IMR-90 (cell line): ENCODE measurements around the gene CACNG5. TPM values are rescaled to one million over a fixed set of nuclear protein-coding genes. Genes with fewer than 3 reads are reported as not detected.

Experiments
- ATAC-seq: fragments of 200-7000 bp; cut with Tn5 transposase; 2 replicates; pipeline ENCODE4 v1.9.1; 2020; ENCODE audit warnings: low read depth, mild to moderate bottlenecking, moderate library complexity
- BruUV-seq: library from RNA; stranded (reverse); fragments of 400-500 nt; replicated peaks from 2 replicates; lab custom pipeline; 2021; lab: Mats Ljungman, UMichigan
- CTCF ChIA-PET: fragments of 300-600 bp; formaldehyde crosslinking; extraction: SDS; loops from one replicate; lab custom pipeline; 2021; ENCODE audit warnings: antibody characterized with exemption; lab: Yijun Ruan, JAX
- POLR2A ChIA-PET: fragments of 300-600 bp; sonication (Branson Sonifier 250); formaldehyde crosslinking; loops from one replicate; lab custom pipeline; 2022; ENCODE audit warnings: antibody characterized with exemption; ENCODE audit not compliant: unreplicated experiment; lab: Charles Lee
- DNase-seq: peaks from one replicate; pipeline ENCODE4 v3.0.0; 2013
- H2AFZ ChIP-seq: replicated peaks from 2 replicates; pipeline ENCODE3; 2013; ENCODE audit warnings: low read length, mild to moderate bottlenecking; ENCODE audit not compliant: poor library complexity
- H2AK5ac ChIP-seq: 2 replicates; pipeline ENCODE4 v1.6.1; 2013; ENCODE audit warnings: low read depth, low read length, inconsistent platforms
- H2AK9ac ChIP-seq: replicated peaks from 2 replicates; pipeline ENCODE3; 2013; ENCODE audit warnings: mild to moderate bottlenecking, low read depth, low read length, moderate library complexity; ENCODE audit not compliant: poor library complexity
- H2BK120ac ChIP-seq: 2 replicates; pipeline ENCODE4 v1.6.1; 2013; ENCODE audit warnings: low read depth, low read length, inconsistent platforms
- H2BK15ac ChIP-seq: 3 replicates; pipeline ENCODE4 v1.6.1; 2013; ENCODE audit warnings: low read depth, low read length, inconsistent platforms
- H2BK20ac ChIP-seq: 2 replicates; pipeline ENCODE4 v1.6.1; 2013; ENCODE audit warnings: low read depth, mild to moderate bottlenecking, inconsistent platforms, low read length, moderate library complexity
- H2BK5ac ChIP-seq: 2 replicates; pipeline ENCODE4 v1.6.1; 2013; ENCODE audit warnings: mild to moderate bottlenecking, low read depth, low read length, inconsistent platforms; ENCODE audit not compliant: poor library complexity, severe bottlenecking
- H3K14ac ChIP-seq: replicated peaks from 2 replicates; pipeline ENCODE4 v1.6.1; 2013; ENCODE audit warnings: low read depth, low read length, inconsistent platforms
- H3K18ac ChIP-seq: 2 replicates; pipeline ENCODE4 v1.6.1; 2013; ENCODE audit warnings: low read depth, low read length, control low read depth
- H3K23ac ChIP-seq: 2 replicates; pipeline ENCODE4 v1.6.1; 2013; ENCODE audit warnings: low read depth, low read length, inconsistent platforms
- H3K27ac ChIP-seq: 2 replicates; pipeline ENCODE4 v1.5.1; 2013; ENCODE audit warnings: mild to moderate bottlenecking, control low read depth, low read length; ENCODE audit not compliant: insufficient read depth
- H3K27me3 ChIP-seq: 2 replicates; pipeline ENCODE4 v1.6.1; 2013; ENCODE audit warnings: low read length; ENCODE audit not compliant: control insufficient read depth, insufficient read depth
- H3K36me3 ChIP-seq: 2 replicates; pipeline ENCODE4 v1.6.1; 2013; ENCODE audit warnings: low read length, mixed read lengths; ENCODE audit not compliant: control insufficient read depth, insufficient read depth
- H3K4ac ChIP-seq: 2 replicates; pipeline ENCODE4 v1.6.1; 2013; ENCODE audit warnings: low read depth, low read length, inconsistent platforms
- H3K4me1 ChIP-seq: 2 replicates; pipeline ENCODE4 v1.6.1; 2013; ENCODE audit warnings: low read length, mixed read lengths; ENCODE audit not compliant: control insufficient read depth, insufficient read depth
- H3K4me2 ChIP-seq: 2 replicates; pipeline ENCODE4 v1.6.1; 2013; ENCODE audit warnings: low read depth, mild to moderate bottlenecking, control low read depth, low read length, moderate library complexity
- H3K4me3 ChIP-seq: 2 replicates; pipeline ENCODE4 v1.5.1; 2013; ENCODE audit warnings: low read depth, mild to moderate bottlenecking, control low read depth, low read length, moderate library complexity; ENCODE audit not compliant: insufficient read depth
- H3K56ac ChIP-seq: 2 replicates; pipeline ENCODE4 v1.6.1; 2013; ENCODE audit warnings: low read length, inconsistent platforms; ENCODE audit not compliant: insufficient read depth; ENCODE audit errors: extremely low read depth
- H3K79me1 ChIP-seq, 2 experiments: 2 replicates each; pipeline ENCODE4 v1.6.1; 2013; ENCODE audit warnings: low read length in 2 of 2, inconsistent platforms in 1 of 2, low read depth in 1 of 2
- H3K9ac ChIP-seq: 2 replicates; pipeline ENCODE4 v1.6.1; 2013; ENCODE audit warnings: low read depth, low read length, control low read depth
- H3K9me1 ChIP-seq: 2 replicates; pipeline ENCODE4 v1.6.1; 2013; ENCODE audit warnings: low read length, inconsistent platforms; ENCODE audit not compliant: insufficient read depth
- H3K9me3 ChIP-seq: 2 replicates; pipeline ENCODE4 v1.6.1; 2013; ENCODE audit warnings: low read length; ENCODE audit not compliant: control insufficient read depth, insufficient read depth
- H4K20me1 ChIP-seq: 2 replicates; pipeline ENCODE4 v1.6.1; 2013; ENCODE audit warnings: low read length, inconsistent platforms; ENCODE audit not compliant: insufficient read depth
- H4K5ac ChIP-seq: 2 replicates; pipeline ENCODE4 v1.6.1; 2013; ENCODE audit warnings: mild to moderate bottlenecking, low read depth, low read length, control low read depth
- H4K8ac ChIP-seq, 2 experiments: 2 replicates each; pipeline ENCODE4 v1.6.1; 2013; ENCODE audit warnings: low read depth in 2 of 2, low read length in 2 of 2, control low read depth in 1 of 2, inconsistent platforms in 1 of 2
- H4K91ac ChIP-seq: 2 replicates; pipeline ENCODE4 v1.6.1; 2013; ENCODE audit warnings: low read depth, low read length, inconsistent platforms; ENCODE audit not compliant: insufficient read depth
- CEBPB ChIP-seq: IDR thresholded peaks from 2 replicates; pipeline ENCODE4 v1.6.1; 2012; ENCODE audit warnings: low read depth, low read length, improper control_type of control experiment
- CHD1 ChIP-seq: IDR thresholded peaks from 2 replicates; pipeline ENCODE4 v1.6.1; 2012; ENCODE audit warnings: low read depth, low read length, improper control_type of control experiment
- CTCF ChIP-seq: conservative IDR thresholded peaks from 2 replicates; pipeline ENCODE4 v1.5.1; 2012; ENCODE audit warnings: mild to moderate bottlenecking, low read depth, low read length, improper control_type of control experiment
- ELK1 ChIP-seq: fragments of 150-350 bp; IDR thresholded peaks from 2 replicates; pipeline ENCODE4 v1.6.1; 2016; ENCODE audit warnings: low read depth, mild to moderate bottlenecking, low read length, moderate library complexity, borderline replicate concordance
- FOS ChIP-seq: fragments of 150-350 bp; IDR thresholded peaks from 2 replicates; pipeline ENCODE4 v1.6.1; 2016; ENCODE audit warnings: low read depth, low read length
- MAFK ChIP-seq: IDR thresholded peaks from 2 replicates; pipeline ENCODE4 v1.6.1; 2012; ENCODE audit warnings: low read depth, low read length, improper control_type of control experiment
- POLR2A ChIP-seq: IDR thresholded peaks from 2 replicates; pipeline ENCODE4 v1.6.1; 2012; ENCODE audit warnings: mild to moderate bottlenecking, low read depth, low read length
- RAD21 ChIP-seq: IDR thresholded peaks from 2 replicates; pipeline ENCODE4 v1.6.1; 2012; ENCODE audit warnings: low read length, improper control_type of control experiment
- RCOR1 ChIP-seq: IDR thresholded peaks from 2 replicates; pipeline ENCODE4 v1.6.1; 2012; ENCODE audit warnings: mild to moderate bottlenecking, low read length, improper control_type of control experiment; ENCODE audit not compliant: insufficient replicate concordance
- RFX5 ChIP-seq: IDR thresholded peaks from 2 replicates; pipeline ENCODE4 v1.8.0; 2012; ENCODE audit warnings: low read depth, mild to moderate bottlenecking, low read length, moderate library complexity
- SMC3 ChIP-seq: fragments of 150-350 bp; IDR thresholded peaks from 2 replicates; pipeline ENCODE4 v1.6.1; 2016; ENCODE audit warnings: low read depth, mild to moderate bottlenecking, antibody characterized with exemption, low read length, moderate library complexity
- WGBS, 2 experiments: methylation state at CpG; one replicate each; pipeline versions ENCODE4 v1.1.5 to v1.1.7; 2013; ENCODE audit warnings: missing lambda C conversion rate in 2 of 2; ENCODE audit not compliant: insufficient read length in 1 of 2; ENCODE audit errors: extremely low coverage in 2 of 2; 5-methylcytosine and 5-hydroxymethylcytosine counted together
- dilution Hi-C: fragments of 300-500 bp; cut with HindIII; formaldehyde crosslinking; loops from one replicate; pipeline ENCODE4 v1.14.3; 2018; ENCODE audit warnings: low sequenced_read_pairs; ENCODE audit not compliant: unreplicated experiment
- in situ Hi-C: fragments of 300-500 bp; cut with MboI; formaldehyde crosslinking; loops from 3 replicates; pipeline ENCODE4 v1.14.3; 2019; ENCODE audit warnings: low sequenced_read_pairs, inconsistent platforms, mixed read lengths
- intact Hi-C: fragments of 100-400 bp; cut with micrococcal nuclease; formaldehyde crosslinking; loops from 2 replicates; pipeline ENCODE4 v1.10.0; 2022
- polyA plus RNA-seq, 3 experiments: library from polyadenylated mRNA; depleted of rRNA; stranded (reverse); fragments of >200 nt; gene quantifications; 2 replicates each; pipeline ENCODE4 v1.2.3, GENCODE V29; 2012; ENCODE audit warnings: low replicate concordance in 1 of 3
- total RNA-seq: library from RNA; depleted of rRNA; stranded (reverse); fragments of >200 nt; gene quantifications from 2 replicates; pipeline ENCODE4 v1.2.3, GENCODE V29; 2012
- TF ChIP-seq, protein P1 (sequence below): fragments of 150-350 bp; IDR thresholded peaks from 2 replicates; pipeline ENCODE4 v1.6.1; 2017; ENCODE audit warnings: mild to moderate bottlenecking, antibody characterized with exemption, low read length, low read depth

CACNG5 gene
- total and polyA plus RNA-seq, 2 of the 4 experiments (the other 2 are of a cell fraction): not detected

DNA sequence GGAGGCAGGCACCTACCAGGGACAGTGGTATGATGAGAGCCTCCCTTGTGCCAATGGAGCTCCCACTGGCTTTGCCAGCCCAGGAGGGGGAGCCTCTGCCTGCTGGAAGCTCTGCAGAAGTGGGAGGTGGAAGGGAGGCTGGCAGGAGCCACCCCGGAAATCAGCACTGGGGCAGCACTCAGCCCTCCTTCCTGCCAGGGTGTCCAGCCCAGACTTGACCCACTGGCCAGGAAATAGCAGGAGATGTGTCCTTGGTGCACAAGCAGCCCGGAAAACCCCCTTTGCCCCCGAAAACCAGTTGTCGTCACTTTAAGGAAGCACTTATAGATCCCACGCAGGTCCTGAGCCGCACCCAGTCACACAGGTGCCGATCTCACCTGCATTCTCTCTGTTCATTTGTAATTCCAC is 80.3 kb downstream of the CACNG5 start:
- no peak overlapping the region for H2BK15ac ChIP-seq
- H3K79me1 ChIP-seq: no peaks in the 10 kb centered on the region
- no peak overlapping the region for H2BK120ac ChIP-seq
- dilution Hi-C loops (no loop called here), in situ Hi-C loops (no loop called here), intact Hi-C loops (no loop called here)
- no peaks in the 10 kb centered on the region for H3K4me1 ChIP-seq
- no peak overlapping the region for H3K27ac ChIP-seq
- H4K20me1 ChIP-seq: no peaks in the 10 kb centered on the region
- WGBS, 2 experiments: 90% methylated on average over 6 of the region's 7 CpGs; no CpG with 5 or more reads in 1 of the 2 experiments
- no peak overlapping the region for H3K23ac ChIP-seq
- no peaks in the 10 kb centered on the region for H3K9me1 ChIP-seq
- H3K56ac ChIP-seq: no peak overlapping the region
- BruUV-seq: no TSS peak
- ATAC-seq: peak; percentile 59; the same call in 1 of the 2 replicates
- no peak overlapping the region for H4K91ac ChIP-seq
- POLR2A ChIA-PET: no interaction called here
- H4K5ac ChIP-seq: no peak overlapping the region
- no peak for DNase-seq
- no peak overlapping the region for H2AK9ac ChIP-seq
- H2AK5ac ChIP-seq: no peak overlapping the region
- no peak overlapping the region for H3K4me2 ChIP-seq
- no peak overlapping the region for H3K4me3 ChIP-seq
- no peak overlapping the region for H3K4ac ChIP-seq
- H3K9me3 ChIP-seq: no peaks in the 10 kb centered on the region; the same call in 1 of the 2 replicates
- CTCF ChIA-PET: interaction anchor here (1.6 kb wide), 1 partner anchor 245 kb away, joined by 3 read pairs; no protein-coding TSS in a partner anchor
- no peak overlapping the region for H2BK20ac ChIP-seq
- no peak overlapping the region for H3K9ac ChIP-seq
- TF ChIP-seq, protein P1, sequence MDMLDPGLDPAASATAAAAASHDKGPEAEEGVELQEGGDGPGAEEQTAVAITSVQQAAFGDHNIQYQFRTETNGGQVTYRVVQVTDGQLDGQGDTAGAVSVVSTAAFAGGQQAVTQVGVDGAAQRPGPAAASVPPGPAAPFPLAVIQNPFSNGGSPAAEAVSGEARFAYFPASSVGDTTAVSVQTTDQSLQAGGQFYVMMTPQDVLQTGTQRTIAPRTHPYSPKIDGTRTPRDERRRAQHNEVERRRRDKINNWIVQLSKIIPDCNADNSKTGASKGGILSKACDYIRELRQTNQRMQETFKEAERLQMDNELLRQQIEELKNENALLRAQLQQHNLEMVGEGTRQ: no peak
- TF ChIP-seq CHD1 (no peak), ELK1 (no peak), RAD21 (peak; percentile 44), RFX5 (no peak), RCOR1 (no peak), SMC3 (peak; percentile 43), CEBPB (no peak), CTCF (peak; percentile 36), FOS (no peak), POLR2A (no peak), MAFK (no peak)
- H3K18ac ChIP-seq: no peak overlapping the region
- no peak overlapping the region for H4K8ac ChIP-seq
- no peak overlapping the region for H2AFZ ChIP-seq
- peaks cover 43% of the 10 kb centered on the region for H3K27me3 ChIP-seq
- no peak overlapping the region for H3K14ac ChIP-seq
- H3K36me3 ChIP-seq: no peaks in the 10 kb centered on the region
- H2BK5ac ChIP-seq: no peak overlapping the region
